Endothelial cell of umbilical vein (primary cell): ENCODE data around the gene ZNF25. TPM values are rescaled to one million over a fixed set of nuclear protein-coding genes. Genes with fewer than 3 reads are reported as not detected.
"Not testable (repeated sequence)": the region's sequence is repeated elsewhere in the genome, so short reads cannot be mapped to it uniquely, and the experiment has no call there.

Experiments
- BruUV-seq: library from RNA; stranded (reverse); fragments of 400-500 nt; replicated peaks from 2 replicates; lab custom pipeline; 2021; lab: Mats Ljungman, UMichigan
- CTCF ChIA-PET: fragments of 300-600, 350-600 bp; sonication (Branson Sonifier 250); formaldehyde crosslinking; loops from one replicate; lab custom pipeline; 2021; ENCODE audit warnings: antibody characterized with exemption, inconsistent platforms; lab: Charles Lee
- POLR2A ChIA-PET: fragments of 300-600, 350-600 bp; sonication (Branson Sonifier 250); formaldehyde crosslinking; loops from one replicate; lab custom pipeline; 2021; ENCODE audit warnings: antibody characterized with exemption, inconsistent platforms; lab: Charles Lee
- DNase-seq: peaks from one replicate; pipeline ENCODE4 v3.0.0-alpha.2; 2011; ENCODE audit warnings: low read depth, low spot score
- FAIRE-seq: peaks from 2 replicates; lab custom pipeline; 2011; peaks lifted over from hg19 to GRCh38; lab: Jason Lieb, UNC
- H2AFZ ChIP-seq: 2 replicates; pipeline ENCODE4 v1.6.0; 2012; ENCODE audit warnings: low read depth, low read length, control low read depth, inconsistent platforms
- H3K27ac ChIP-seq: 2 replicates; pipeline ENCODE4 v1.5.1; 2011; ENCODE audit warnings: low read depth, mild to moderate bottlenecking, control low read depth, low read length, moderate library complexity; ENCODE audit not compliant: insufficient read depth
- H3K27me3 ChIP-seq, 2 experiments: 2 replicates each; pipeline versions ENCODE4 v1.6.0 to v1.6.1; 2011; ENCODE audit warnings: low read length in 2 of 2, mixed read lengths in 1 of 2; ENCODE audit not compliant: control insufficient read depth in 2 of 2, insufficient read depth in 2 of 2
- H3K36me3 ChIP-seq, 2 experiments: 2 replicates in 1 of 2; 3 replicates in 1 of 2; pipeline ENCODE4 v1.5.1; 2011; ENCODE audit warnings: low read length in 2 of 2, mild to moderate bottlenecking in 1 of 2, moderate library complexity in 1 of 2; ENCODE audit not compliant: control insufficient read depth in 2 of 2, insufficient read depth in 2 of 2; ENCODE audit errors: extremely low read depth in 1 of 2
- H3K4me1 ChIP-seq: 3 replicates; pipeline ENCODE4 v1.5.1; 2011; ENCODE audit warnings: mild to moderate bottlenecking, low read length; ENCODE audit not compliant: control insufficient read depth, insufficient read depth; ENCODE audit errors: extremely low read depth
- H3K4me2 ChIP-seq: 2 replicates; pipeline ENCODE4 v1.6.1; 2011; ENCODE audit warnings: low read length, control low read depth, mixed read lengths; ENCODE audit not compliant: insufficient read depth
- H3K4me3 ChIP-seq, 3 experiments: fragments of 200-600 bp in 1 of 3; sonication (generic), shearing (Covaris generic) in 1 of 3; replicated peaks in 1 of 3; 2 replicates each; pipeline ENCODE4 v1.5.1; 2011 to 2016; ENCODE audit warnings: control low read depth in 3 of 3, low read length in 3 of 3, mild to moderate bottlenecking in 2 of 3, inconsistent platforms in 1 of 3, low read depth in 1 of 3, moderate library complexity in 1 of 3; ENCODE audit not compliant: insufficient read depth in 1 of 3
- H3K79me2 ChIP-seq: 2 replicates; pipeline ENCODE4 v1.6.0; 2012; ENCODE audit warnings: low read length, inconsistent platforms; ENCODE audit not compliant: control insufficient read depth, insufficient read depth
- H3K9ac ChIP-seq: replicated peaks from 2 replicates; pipeline ENCODE3; 2011; ENCODE audit warnings: low read length, control low read depth; ENCODE audit not compliant: insufficient read depth; ENCODE audit errors: extremely low read depth
- H3K9me1 ChIP-seq: replicated peaks from 3 replicates; pipeline ENCODE4 v1.6.0; 2011; ENCODE audit warnings: mild to moderate bottlenecking, low read length; ENCODE audit not compliant: control insufficient read depth, insufficient read depth; ENCODE audit errors: extremely low read depth
- H3K9me3 ChIP-seq: replicated peaks from 2 replicates; pipeline ENCODE4 v1.5.1; 2012; ENCODE audit warnings: low read length, inconsistent platforms; ENCODE audit not compliant: control insufficient read depth, insufficient read depth
- H4K20me1 ChIP-seq: replicated peaks from 2 replicates; pipeline ENCODE3; 2011; ENCODE audit warnings: mild to moderate bottlenecking, low read length; ENCODE audit not compliant: control insufficient read depth, insufficient read depth; ENCODE audit errors: extremely low read depth
- CTCF ChIP-seq, 2 donors: IDR thresholded peaks; 1 replicate in 1 of 2; 2 replicates in 1 of 2; pipeline ENCODE4 v1.5.1; 2011; ENCODE audit warnings: low read length in 2 of 2, mild to moderate bottlenecking in 2 of 2, moderate library complexity in 2 of 2, control low read depth in 1 of 2, inconsistent platforms in 1 of 2, low read depth in 1 of 2; ENCODE audit not compliant: insufficient read depth in 1 of 2; ENCODE audit errors: extremely low read depth in 1 of 2
- EZH2 ChIP-seq: IDR thresholded peaks from 2 replicates; pipeline ENCODE4 v1.6.1; 2012; ENCODE audit warnings: borderline replicate concordance, low read depth, mild to moderate bottlenecking, moderate library complexity, low read length, inconsistent platforms; ENCODE audit not compliant: severe bottlenecking
- FOS ChIP-seq: IDR thresholded peaks from 2 replicates; pipeline ENCODE4 v1.6.1; 2011; ENCODE audit warnings: mild to moderate bottlenecking, low read length, moderate library complexity, borderline replicate concordance; ENCODE audit not compliant: insufficient read depth
- GATA2 ChIP-seq: IDR thresholded peaks from 2 replicates; pipeline ENCODE4 v1.7.0; 2011; ENCODE audit warnings: low read depth, mild to moderate bottlenecking, moderate library complexity, mixed read lengths, low read length; ENCODE audit not compliant: insufficient read length, insufficient read depth
- JUN ChIP-seq: IDR thresholded peaks from 2 replicates; pipeline ENCODE4 v1.6.1; 2011; ENCODE audit warnings: borderline replicate concordance, low read depth; ENCODE audit not compliant: insufficient read length, insufficient read depth
- MAX ChIP-seq: IDR thresholded peaks from 2 replicates; pipeline ENCODE4 v1.6.1; 2011; ENCODE audit not compliant: insufficient read depth, insufficient read length
- MYC ChIP-seq: IDR thresholded peaks from one replicate; pipeline ENCODE4 v1.6.1; 2011; ENCODE audit warnings: mild to moderate bottlenecking, low read depth, low read length
- POLR2A ChIP-seq: IDR thresholded peaks from 2 replicates; pipeline ENCODE4 v1.6.1; 2012; ENCODE audit warnings: low read depth, mild to moderate bottlenecking, control low read depth, low read length
- POLR2AphosphoS5 ChIP-seq: IDR thresholded peaks from 2 replicates; pipeline ENCODE4 v1.6.1; 2012; ENCODE audit warnings: low read depth, mild to moderate bottlenecking, control low read depth, low read length, moderate library complexity; ENCODE audit not compliant: insufficient read depth
- dilution Hi-C: fragments of 300-500 bp; cut with MboI; formaldehyde crosslinking; loops from one replicate; pipeline ENCODE4 v1.15.0; 2019; ENCODE audit warnings: low sequenced_read_pairs; ENCODE audit not compliant: extremely low pct_ligation_motif_present
- intact Hi-C: fragments of 100-400 bp; cut with micrococcal nuclease; formaldehyde crosslinking; loops from one replicate; pipeline ENCODE4 v1.10.0; 2022
- polyA plus RNA-seq, 4 experiments: library from polyadenylated mRNA; depleted of rRNA in 3 of 4; stranded (reverse) in 3 of 4; unstranded in 1 of 4; fragments of >200 nt; gene quantifications; 2 replicates each; pipeline versions ENCODE4 v1.2.1 to v1.2.3, GENCODE V29; 2011 to 2012; ENCODE audit warnings: missing spikeins in 1 of 4
- total RNA-seq: library from RNA; stranded (reverse); gene quantifications from 2 replicates; pipeline ENCODE4 v1.2.3, GENCODE V29; 2021

The ZNF25 gene
- total and polyA plus RNA-seq, 2 donors (not counting 3 experiments of a cell fraction or from before 2014, with no cell fraction given), result 2.0 to 5.2 TPM

GRCh38 chr10:37934791-37935190 lies 41.7 kb downstream of the ZNF25 start:
- DNase-seq (no peak), FAIRE-seq (no peak)
- H3K4me1 ChIP-seq, result no peaks in the 10 kb centered on the region
- BruUV-seq, result no TSS peak
- ChIA-PET POLR2A (no interaction called here), CTCF (no interaction called here)
- no peaks in the 10 kb centered on the region for H3K27me3 ChIP-seq
- dilution Hi-C loops (no loop called here), intact Hi-C loops (no loop called here)
- no peaks in the 10 kb centered on the region for H4K20me1 ChIP-seq
- TF ChIP-seq POLR2A, result no peak
- no peaks in the 10 kb centered on the region for H3K9me1 ChIP-seq
- H3K9ac ChIP-seq, result no peak overlapping the region
- no peaks in the 10 kb centered on the region for H3K36me3 ChIP-seq
- no peak overlapping the region for H3K4me2 ChIP-seq
- H3K79me2 ChIP-seq, result no peaks in the 10 kb centered on the region
- no peak overlapping the region for H2AFZ ChIP-seq
- H3K27ac ChIP-seq, result no peak overlapping the region
- no peak overlapping the region for H3K4me3 ChIP-seq
- H3K9me3 ChIP-seq, result peaks cover 6% of the 10 kb centered on the region

- POLR2A ChIA-PET, result interaction anchor here (0.6 kb wide), 1 partner anchor 769 kb away, joined by 3 read pairs; no protein-coding TSS in a partner anchor
- H3K27ac ChIP-seq, result no peak overlapping the region
These were observed 46.0 kb downstream of the ZNF25 start for GRCh38 chr10:37930423-37930822.

GRCh38 chr10:37908165-37908564 lies 68.3 kb downstream of the ZNF25 start:
- CTCF ChIA-PET, H3K79me2 ChIP-seq, H3K36me3 ChIP-seq, H3K4me3 ChIP-seq, POLR2A ChIA-PET, H3K4me1 ChIP-seq, H3K9ac ChIP-seq, BruUV-seq, FAIRE-seq, H4K20me1 ChIP-seq, dilution Hi-C loops, H3K9me3 ChIP-seq, H3K27ac ChIP-seq, H3K9me1 ChIP-seq, H3K4me2 ChIP-seq, intact Hi-C loops, H3K27me3 ChIP-seq, H2AFZ ChIP-seq, DNase-seq: not testable (repeated sequence)

More at GRCh38 chr10:37930423-37930822, 46.0 kb downstream of the ZNF25 start:
- no peaks in the 10 kb centered on the region for H3K27me3 ChIP-seq
- H3K4me2 ChIP-seq, result no peak overlapping the region
- TF ChIP-seq MAX (no peak), MYC (no peak), POLR2AphosphoS5 (no peak), GATA2 (no peak), EZH2 (no peak), JUN (no peak), FOS (no peak), CTCF (IDR thresholded peaks at IDR 0.05; ENCODE audit: extremely low read depth in 1 of 2, insufficient read depth in 1 of 2, low read depth in 1 of 2, low read length in 2 of 2) (no peak), POLR2A (no peak)
- H3K9me3 ChIP-seq, result peaks cover 6% of the 10 kb centered on the region
- no peak overlapping the region for H2AFZ ChIP-seq
- H3K36me3 ChIP-seq, result no peaks in the 10 kb centered on the region
- no peaks in the 10 kb centered on the region for H3K9me1 ChIP-seq
- CTCF ChIA-PET, result no interaction called here
- no peaks in the 10 kb centered on the region for H4K20me1 ChIP-seq
- FAIRE-seq, result no peak
- no peak overlapping the region for H3K4me3 ChIP-seq
- H3K79me2 ChIP-seq, result no peaks in the 10 kb centered on the region
- no peak overlapping the region for H3K9ac ChIP-seq
- H3K4me1 ChIP-seq, result no peaks in the 10 kb centered on the region
- no TSS peak for BruUV-seq
- dilution Hi-C loops (no loop called here), intact Hi-C loops (no loop called here)
- DNase-seq, result no peak
